ENCODE results near the gene PHLDB1.
"Not testable (repeated sequence)": the region's sequence is repeated elsewhere in the genome, so short reads cannot be mapped to it uniquely, and the experiment has no call there.

Gene PHLDB1

DNA sequence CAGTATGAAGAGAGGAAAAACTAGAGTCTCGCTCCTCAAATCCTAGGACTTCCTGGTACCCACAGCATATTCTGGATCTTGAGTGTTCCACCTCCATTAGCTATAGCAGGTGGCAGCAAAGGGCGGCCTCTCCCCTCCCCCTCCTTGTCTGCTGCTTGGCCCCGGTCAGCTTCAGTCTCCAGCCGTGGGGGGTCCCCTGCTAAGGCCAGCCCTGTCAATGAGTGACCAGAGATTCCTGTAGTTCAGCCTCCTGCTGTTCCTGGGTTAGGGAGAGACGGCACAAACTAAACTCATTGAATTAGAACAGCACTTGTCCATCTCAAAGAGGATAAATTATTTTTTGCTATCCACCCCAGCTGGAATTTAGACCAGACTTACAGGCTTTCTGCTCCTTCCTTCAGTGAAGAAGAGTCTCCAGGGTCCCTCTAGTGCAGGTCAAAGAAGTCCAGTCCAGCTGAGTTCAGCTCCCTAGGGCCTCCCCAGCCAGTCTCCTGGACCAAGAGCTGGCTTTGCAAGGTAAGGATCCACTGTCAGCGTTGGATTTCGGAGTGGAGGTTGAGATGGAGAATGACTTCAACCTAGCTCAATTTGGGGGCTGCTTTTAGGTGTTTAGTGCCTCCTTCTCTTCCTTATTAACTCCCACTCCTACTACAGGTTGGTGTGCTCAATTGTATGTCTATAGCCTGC lies 1.1 kb upstream of the PHLDB1 start:
- H3K9ac ChIP-seq (ENCODE audit: low read length in 2 of 2) = peak overlapping the region; percentile 36 to 40
- H3K36me3 ChIP-seq (ENCODE audit: control insufficient read depth in 2 of 2, insufficient read depth in 2 of 2, low read length in 2 of 2) = peaks cover 7 to 12% of the 10 kb centered on the region in 2 donors
- H3K4me1 ChIP-seq (ENCODE audit: control insufficient read depth, insufficient read depth, low read length) = peaks cover 55% of the 10 kb centered on the region
- H3K27ac ChIP-seq (ENCODE audit: low read length) = peak overlapping the region; percentile 84
- no peaks in the 10 kb centered on the region for H3K27me3 ChIP-seq (ENCODE audit: control insufficient read depth in 1 of 2, insufficient read depth in 2 of 2, low read length in 2 of 2)
- H3K4me3 ChIP-seq (ENCODE audit: low read length in 2 of 2) = peak overlapping the region; percentile 14 to 49
- no peaks in the 10 kb centered on the region for H3K9me3 ChIP-seq (ENCODE audit: control insufficient read depth in 2 of 2, low read length in 2 of 2)

- Histone ChIP-seq H3K4me1 (ENCODE audit: control insufficient read depth, insufficient read depth, low read length) (peaks cover 57% of the 10 kb centered on the region), H3K36me3 (ENCODE audit: control insufficient read depth in 2 of 2, insufficient read depth in 2 of 2, low read length in 2 of 2) (peaks cover 4 to 7% of the 10 kb centered on the region in 2 donors), H3K4me3 (ENCODE audit: low read length in 2 of 2) (peak overlapping the region in 1 of 2 donors; percentile 17), H3K9me3 (ENCODE audit: control insufficient read depth in 2 of 2, low read length in 2 of 2) (no peaks in the 10 kb centered on the region), H3K27ac (ENCODE audit: low read length) (peak overlapping the region; percentile 84), H3K9ac (ENCODE audit: low read length in 2 of 2) (no peak overlapping the region), H3K27me3 (ENCODE audit: control insufficient read depth in 1 of 2, insufficient read depth in 2 of 2, low read length in 2 of 2) (no peaks in the 10 kb centered on the region)
These were observed 579 bp upstream of the PHLDB1 start for GRCh38 chr11:118606844-118607228.

DNA sequence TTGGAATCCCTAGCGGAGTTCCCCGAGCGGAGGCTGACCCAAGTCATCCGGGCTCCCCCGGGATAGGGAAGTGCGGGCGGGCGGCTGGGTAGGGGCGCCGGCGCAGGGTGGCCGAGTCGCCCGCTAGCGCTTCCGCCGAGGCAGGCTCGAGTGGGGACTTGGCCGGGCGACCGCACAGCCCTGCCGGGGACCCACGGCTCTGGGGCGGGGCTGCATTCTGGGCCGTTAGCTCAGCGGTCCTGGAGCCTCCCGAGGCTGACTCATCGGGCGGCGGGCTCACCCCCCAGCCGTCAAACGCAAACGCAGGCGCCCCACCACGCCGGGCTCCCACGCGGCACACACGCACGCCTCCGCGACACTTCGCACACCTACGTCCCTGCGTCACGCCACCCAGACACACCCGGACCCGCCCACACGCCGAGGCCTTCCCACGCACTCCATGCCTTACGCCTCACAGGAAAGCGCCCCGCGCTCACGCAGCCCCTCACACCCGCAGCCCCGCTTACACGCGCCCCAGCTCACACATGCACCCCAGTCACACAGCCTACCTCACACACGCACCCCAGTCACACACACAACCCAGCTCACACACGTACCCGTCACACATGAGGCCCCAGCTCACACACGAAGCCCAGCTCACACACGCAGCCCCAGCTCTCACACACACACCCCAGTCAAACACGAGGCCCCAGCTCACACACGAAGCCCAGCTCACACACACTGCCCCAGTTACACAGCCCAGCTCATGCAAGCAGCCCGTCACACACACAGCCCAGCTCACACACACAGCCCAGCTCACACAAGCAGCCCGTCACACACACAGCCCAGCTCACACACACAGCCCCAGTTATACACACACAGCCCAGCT lies 1.2 kb downstream of the PHLDB1 start:
- Histone ChIP-seq H3K9ac (ENCODE audit: low read length in 2 of 2) (peak overlapping the region; percentile 88 to 93), H3K27ac (ENCODE audit: low read length) (peak overlapping the region; percentile 89), H3K27me3 (ENCODE audit: control insufficient read depth in 1 of 2, insufficient read depth in 2 of 2, low read length in 2 of 2) (no peaks in the 10 kb centered on the region), H3K4me1 (ENCODE audit: control insufficient read depth, insufficient read depth, low read length) (peaks cover 67% of the 10 kb centered on the region), H3K9me3 (ENCODE audit: control insufficient read depth in 2 of 2, low read length in 2 of 2) (no peaks in the 10 kb centered on the region), H3K4me3 (ENCODE audit: low read length in 2 of 2) (peak overlapping the region; percentile 82 to 85), H3K36me3 (ENCODE audit: control insufficient read depth in 2 of 2, insufficient read depth in 2 of 2, low read length in 2 of 2) (peaks cover 2 to 3% of the 10 kb centered on the region in 2 donors)

GRCh38 chr11:118609380-118610224 lies 2.2 kb downstream of the PHLDB1 start:
- Histone ChIP-seq H3K4me1 (ENCODE audit: control insufficient read depth, insufficient read depth, low read length) (peaks cover 64% of the 10 kb centered on the region), H3K27ac (ENCODE audit: low read length) (peak overlapping the region; percentile 89), H3K9me3 (ENCODE audit: control insufficient read depth in 2 of 2, low read length in 2 of 2) (no peaks in the 10 kb centered on the region), H3K36me3 (ENCODE audit: control insufficient read depth in 2 of 2, insufficient read depth in 2 of 2, low read length in 2 of 2) (peaks cover 10 to 12% of the 10 kb centered on the region in 2 donors), H3K9ac (ENCODE audit: low read length in 2 of 2) (peak overlapping the region in 1 of 2 donors; percentile 93), H3K4me3 (ENCODE audit: low read length in 2 of 2) (peak overlapping the region; percentile 34 to 82), H3K27me3 (ENCODE audit: control insufficient read depth in 1 of 2, insufficient read depth in 2 of 2, low read length in 2 of 2) (no peaks in the 10 kb centered on the region)

GRCh38 chr11:118610225-118610772 lies 2.9 kb downstream of the PHLDB1 start:
- H3K27me3 ChIP-seq (ENCODE audit: control insufficient read depth in 1 of 2, insufficient read depth in 2 of 2, low read length in 2 of 2) = no peaks in the 10 kb centered on the region
- no peaks in the 10 kb centered on the region for H3K9me3 ChIP-seq (ENCODE audit: control insufficient read depth in 2 of 2, low read length in 2 of 2)
- peaks cover 58% of the 10 kb centered on the region for H3K4me1 ChIP-seq (ENCODE audit: control insufficient read depth, insufficient read depth, low read length)
- H3K9ac ChIP-seq (ENCODE audit: low read length in 2 of 2) = peak overlapping the region in 1 of 2 donors; percentile 53
- peak overlapping the region; percentile 18 for H3K27ac ChIP-seq (ENCODE audit: low read length)
- peak overlapping the region; percentile 58 to 82 for H3K4me3 ChIP-seq (ENCODE audit: low read length in 2 of 2)
- peaks cover 13 to 15% of the 10 kb centered on the region in 2 donors for H3K36me3 ChIP-seq (ENCODE audit: control insufficient read depth in 2 of 2, insufficient read depth in 2 of 2, low read length in 2 of 2)

GRCh38 chr11:118610773-118611432 lies 3.5 kb downstream of the PHLDB1 start:
- no peaks in the 10 kb centered on the region for H3K9me3 ChIP-seq (ENCODE audit: control insufficient read depth in 2 of 2, low read length in 2 of 2)
- H3K27me3 ChIP-seq (ENCODE audit: control insufficient read depth in 1 of 2, insufficient read depth in 2 of 2, low read length in 2 of 2) = no peaks in the 10 kb centered on the region
- H3K36me3 ChIP-seq (ENCODE audit: control insufficient read depth in 2 of 2, insufficient read depth in 2 of 2, low read length in 2 of 2) = peaks cover 19 to 21% of the 10 kb centered on the region in 2 donors
- H3K27ac ChIP-seq (ENCODE audit: low read length) = peak overlapping the region; percentile 18
- peak overlapping the region; percentile 2 to 53 for H3K9ac ChIP-seq (ENCODE audit: low read length in 2 of 2)
- peaks cover 55% of the 10 kb centered on the region for H3K4me1 ChIP-seq (ENCODE audit: control insufficient read depth, insufficient read depth, low read length)
- peak overlapping the region; percentile 58 to 82 for H3K4me3 ChIP-seq (ENCODE audit: low read length in 2 of 2)

DNA sequence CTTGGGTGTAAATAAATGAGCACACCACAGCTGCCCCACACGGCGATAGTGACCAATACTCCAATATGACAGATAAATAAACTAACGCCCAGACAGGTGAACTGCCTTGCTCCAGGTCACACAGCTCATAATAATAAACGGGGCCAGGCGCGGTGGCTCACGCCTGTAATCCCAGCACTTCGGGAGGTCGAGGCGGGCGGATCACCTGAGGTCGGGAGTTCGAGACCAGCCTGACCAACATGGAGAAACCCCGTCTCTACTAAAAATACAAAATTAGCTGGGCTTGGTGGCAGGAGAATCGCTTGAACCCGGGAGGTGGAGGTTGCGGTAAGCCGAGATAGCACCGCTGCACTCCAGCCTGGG lies 4.0 kb downstream of the PHLDB1 start:
- not testable (repeated sequence) for H3K27ac ChIP-seq (ENCODE audit: low read length)

DNA sequence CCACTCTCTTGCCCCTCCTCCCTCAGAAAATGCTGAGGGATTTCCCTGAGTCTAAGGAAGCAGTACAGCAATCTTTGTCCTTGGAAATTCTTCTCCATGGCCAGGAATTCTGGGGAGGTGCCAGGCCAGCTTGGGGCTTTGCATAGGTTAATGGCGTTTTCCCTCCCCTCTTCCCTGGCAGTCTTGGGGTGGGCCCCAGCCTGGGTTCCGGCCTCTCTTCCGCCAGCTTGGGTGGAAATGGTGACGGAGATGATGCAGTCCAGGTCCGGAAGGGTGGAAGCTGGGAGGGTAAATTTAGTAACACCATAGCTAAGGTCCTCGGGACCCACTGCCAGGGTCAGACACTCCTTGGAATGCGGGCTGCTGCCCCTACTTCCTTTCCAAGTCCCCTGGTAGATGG lies 5.0 kb downstream of the PHLDB1 start:
- Histone ChIP-seq H3K4me1 (ENCODE audit: control insufficient read depth, insufficient read depth, low read length) (peaks cover 47% of the 10 kb centered on the region), H3K4me3 (ENCODE audit: low read length in 2 of 2) (peak overlapping the region in 1 of 2 donors; percentile 29), H3K27me3 (ENCODE audit: control insufficient read depth in 1 of 2, insufficient read depth in 2 of 2, low read length in 2 of 2) (no peaks in the 10 kb centered on the region)

More for the DNA sequence above, 4.0 kb downstream of the PHLDB1 start:
- H3K4me3 ChIP-seq (ENCODE audit: low read length in 2 of 2) = peak overlapping the region in 1 of 2 donors; percentile 82
- H3K9ac ChIP-seq (ENCODE audit: low read length in 2 of 2); H3K9me3 ChIP-seq (ENCODE audit: control insufficient read depth in 2 of 2, low read length in 2 of 2); H3K27me3 ChIP-seq (ENCODE audit: control insufficient read depth in 1 of 2, insufficient read depth in 2 of 2, low read length in 2 of 2): not testable (repeated sequence)
- H3K36me3 ChIP-seq (ENCODE audit: control insufficient read depth in 2 of 2, insufficient read depth in 2 of 2, low read length in 2 of 2) = peaks cover 24 to 26% of the 10 kb centered on the region in 2 donors
- H3K4me1 ChIP-seq (ENCODE audit: control insufficient read depth, insufficient read depth, low read length) = peaks cover 49% of the 10 kb centered on the region

GRCh38 chr11:118614511-118614910 lies 7.1 kb downstream of the PHLDB1 start:
- H3K27ac ChIP-seq (ENCODE audit: low read length) = no peak overlapping the region
- no peak overlapping the region for H3K9ac ChIP-seq (ENCODE audit: low read length in 2 of 2)
- H3K4me3 ChIP-seq (ENCODE audit: low read length in 2 of 2) = no peak overlapping the region
- H3K4me1 ChIP-seq (ENCODE audit: control insufficient read depth, insufficient read depth, low read length) = peaks cover 53% of the 10 kb centered on the region
- H3K27me3 ChIP-seq (ENCODE audit: control insufficient read depth in 1 of 2, insufficient read depth in 2 of 2, low read length in 2 of 2) = no peaks in the 10 kb centered on the region
- H3K36me3 ChIP-seq (ENCODE audit: control insufficient read depth in 2 of 2, insufficient read depth in 2 of 2, low read length in 2 of 2) = peaks cover 31 to 33% of the 10 kb centered on the region in 2 donors
- no peaks in the 10 kb centered on the region for H3K9me3 ChIP-seq (ENCODE audit: control insufficient read depth in 2 of 2, low read length in 2 of 2)

More for the DNA sequence above, 5.0 kb downstream of the PHLDB1 start:
- Histone ChIP-seq H3K9me3 (ENCODE audit: control insufficient read depth in 2 of 2, low read length in 2 of 2) (no peaks in the 10 kb centered on the region), H3K36me3 (ENCODE audit: control insufficient read depth in 2 of 2, insufficient read depth in 2 of 2, low read length in 2 of 2) (peaks cover 27 to 28% of the 10 kb centered on the region in 2 donors), H3K9ac (ENCODE audit: low read length in 2 of 2) (peak overlapping the region; percentile 30 to 47), H3K27ac (ENCODE audit: low read length) (peak overlapping the region; percentile 24)
